K562 (cell line): ENCODE data around the gene COL4A4. TPM values are rescaled to one million over a fixed set of nuclear protein-coding genes. Genes with fewer than 3 reads are reported as not detected.

Experiments used
- ATAC-seq: fragments of 200-7000 bp; cut with Tn5 transposase; 3 replicates; pipeline ENCODE4 v1.9.1; 2020; ENCODE audit warnings: moderate library complexity
- BruUV-seq: library from RNA; stranded (reverse); fragments of 400-500 nt; replicated peaks from 2 replicates; lab custom pipeline; 2021; lab: Mats Ljungman, UMichigan
- CTCF ChIA-PET: fragments of 300-600 bp; formaldehyde crosslinking; extraction: SDS; loops from one replicate; lab custom pipeline; 2021; ENCODE audit warnings: low intra/inter-chr PET ratio; lab: Yijun Ruan, JAX
- POLR2A ChIA-PET: fragments of 300-600, 350-650 bp; sonication (Branson Sonifier 250); formaldehyde crosslinking; extraction: SDS; loops from one replicate; lab custom pipeline; 2021; ENCODE audit warnings: antibody characterized with exemption, inconsistent platforms; lab: Yijun Ruan, JAX
- DNase-seq, 4 experiments: peaks; one replicate each; pipeline versions ENCODE4 v3.0.0 to v3.0.0-alpha.2; 2011 to 2018; ENCODE audit warnings: low spot score in 3 of 4, mixed read lengths in 3 of 4; ENCODE audit errors: extremely low read depth in 1 of 4
- FAIRE-seq: peaks from 2 replicates; lab custom pipeline; 2011; peaks lifted over from hg19 to GRCh38; lab: Jason Lieb, UNC
- H2AFZ ChIP-seq: 2 replicates; pipeline ENCODE4 v1.6.0; 2011; ENCODE audit warnings: low read depth, low read length, control low read depth, inconsistent platforms
- H3K27ac ChIP-seq: fragments of 200-600 bp; 3 replicates; pipeline ENCODE4 v1.8.0; 2011; ENCODE audit warnings: low read depth, mild to moderate bottlenecking, control low read depth, inconsistent platforms, low read length, moderate library complexity, mixed read lengths; ENCODE audit errors: extremely low read depth
- H3K27me3 ChIP-seq, 2 experiments: fragments of 300-600 bp in 1 of 2; 2 replicates in 1 of 2; 3 replicates in 1 of 2; pipeline versions ENCODE4 v1.6.0 to v1.8.0; 2011; ENCODE audit warnings: inconsistent platforms in 2 of 2, low read length in 2 of 2, mild to moderate bottlenecking in 1 of 2, mixed read lengths in 1 of 2, moderate library complexity in 1 of 2; ENCODE audit not compliant: control insufficient read depth in 2 of 2, insufficient read depth in 2 of 2
- H3K36me3 ChIP-seq: fragments of 300-600 bp; 3 replicates; pipeline ENCODE4 v1.8.0; 2011; ENCODE audit warnings: mild to moderate bottlenecking, low read length, inconsistent platforms; ENCODE audit not compliant: control insufficient read depth, insufficient read depth
- H3K4me1 ChIP-seq, 2 experiments: fragments of 200-600 bp in 1 of 2; replicated peaks in 1 of 2; 2 replicates in 1 of 2; 3 replicates in 1 of 2; pipeline versions ENCODE4 v1.5.1 to v1.8.0; 2011; ENCODE audit warnings: inconsistent platforms in 2 of 2, low read length in 2 of 2, mild to moderate bottlenecking in 1 of 2, mixed read lengths in 1 of 2, moderate library complexity in 1 of 2; ENCODE audit not compliant: control insufficient read depth in 2 of 2, insufficient read depth in 2 of 2
- H3K4me2 ChIP-seq: 2 replicates; pipeline ENCODE4 v1.6.1; 2011; ENCODE audit warnings: low read length, control low read depth, inconsistent platforms, mixed read lengths; ENCODE audit not compliant: insufficient read depth
- H3K4me3 ChIP-seq: fragments of 200-600 bp; sonication (generic), shearing (Covaris generic); 2 replicates; pipeline ENCODE4 v1.5.1; 2016; ENCODE audit warnings: control low read depth, inconsistent platforms
- H3K79me2 ChIP-seq: fragments of 200-600 bp; 3 replicates; pipeline ENCODE4 v1.8.0; 2011; ENCODE audit warnings: low read length, inconsistent platforms; ENCODE audit not compliant: control insufficient read depth, insufficient read depth
- H3K9ac ChIP-seq, 2 experiments: 2 replicates each; pipeline versions ENCODE4 v1.6.0 to v1.6.1; 2011; ENCODE audit warnings: low read depth in 2 of 2, low read length in 2 of 2, control low read depth in 1 of 2, inconsistent platforms in 1 of 2, mild to moderate bottlenecking in 1 of 2, mixed read lengths in 1 of 2; ENCODE audit not compliant: insufficient read depth in 1 of 2
- H3K9me1 ChIP-seq: one replicate; pipeline ENCODE4 v1.6.0; 2011; ENCODE audit warnings: inconsistent platforms, mild to moderate bottlenecking, low read length, moderate library complexity; ENCODE audit not compliant: control insufficient read depth, insufficient read depth
- H3K9me3 ChIP-seq: replicated peaks from 2 replicates; pipeline ENCODE4 v1.5.1; 2011; ENCODE audit warnings: low read depth, low read length, inconsistent platforms; ENCODE audit not compliant: control insufficient read depth, insufficient read depth
- H4K20me1 ChIP-seq: replicated peaks from 2 replicates; pipeline ENCODE4 v1.6.1; 2011; ENCODE audit warnings: low read length, inconsistent platforms, mixed read lengths; ENCODE audit not compliant: control insufficient read depth, insufficient read depth
- ARNT ChIP-seq, 2 experiments: fragments of 450-650 bp; IDR thresholded peaks; 2 replicates each; pipeline ENCODE4 v1.6.1; 2016; ENCODE audit warnings: mild to moderate bottlenecking in 1 of 2
- ELK1 ChIP-seq: sonication (generic); formaldehyde crosslinking; IDR thresholded peaks from 2 replicates; pipeline ENCODE4 v1.8.1; 2022; ENCODE audit warnings: missing genetic modification reagents
- ETS1 ChIP-seq: conservative IDR thresholded peaks from 2 replicates; pipeline ENCODE4 v1.6.1; 2011; ENCODE audit warnings: low read depth, mild to moderate bottlenecking, low read length; ENCODE audit not compliant: control insufficient read depth
- MIER1 ChIP-seq: fragments of 450-650 bp; IDR thresholded peaks from 2 replicates; pipeline ENCODE4 v1.6.1; 2016; ENCODE audit warnings: antibody characterized with exemption, mild to moderate bottlenecking, low read depth
- PRPF4 ChIP-seq: fragments of 200-400 bp; formaldehyde crosslinking; IDR thresholded peaks from one replicate; pipeline ENCODE4 v1.6.1; 2017; ENCODE audit warnings: low read length, low read depth, mild to moderate bottlenecking; ENCODE audit not compliant: insufficient read depth, poor library complexity, severe bottlenecking
- TGIF2 ChIP-seq: sonication (generic); formaldehyde crosslinking; IDR thresholded peaks from 2 replicates; pipeline ENCODE4 v1.8.1; 2022; ENCODE audit warnings: mild to moderate bottlenecking, missing genetic modification reagents, moderate library complexity
- ZNF707 ChIP-seq: fragments of 250-450 bp; sonication (Bioruptor Pico); conservative IDR thresholded peaks from 2 replicates; pipeline ENCODE4 v1.8.0; 2022; ENCODE audit warnings: inconsistent platforms, mild to moderate bottlenecking, moderate library complexity
- WGBS: fragments of 100-300 bp; shearing (Covaris generic); methylation state at CpG from one replicate; pipeline ENCODE4 v1.1.6; 2016; ENCODE audit warnings: low coverage, mixed read lengths; ENCODE audit not compliant: insufficient coverage; ENCODE audit errors: missing lambda C conversion rate; 5-methylcytosine and 5-hydroxymethylcytosine counted together
- in situ Hi-C: fragments of 300-500 bp; cut with MboI; formaldehyde crosslinking; loops from 4 replicates; pipeline ENCODE4 v1.15.0; 2018; ENCODE audit warnings: inconsistent platforms, mixed read lengths
- intact Hi-C: fragments of 100-400 bp; cut with micrococcal nuclease; formaldehyde crosslinking; loops from 2 replicates; pipeline ENCODE4 v1.14.2; 2022
- polyA plus RNA-seq, 8 experiments: library from polyadenylated mRNA; depleted of rRNA in 4 of 8; stranded (reverse) in 5 of 8; unstranded in 3 of 8; fragments of >200 nt; fragmentation: Nextera tagmentation in 2 of 8; fragmentation: Illumina TruSeq in 1 of 8; extraction: Ambion mirVana in 2 of 8; extraction: Trizol in 1 of 8; gene quantifications; 2 replicates each; pipeline versions ENCODE4 v1.2.1 to v1.2.3, GENCODE V29; 2011 to 2014; ENCODE audit warnings: inconsistent platforms in 1 of 8, missing spikeins in 1 of 8
- total RNA-seq, 7 experiments: library from RNA; depleted of rRNA in 6 of 7; stranded (reverse); fragments of >200 nt in 6 of 7; fragmentation: Illumina TruSeq in 2 of 7; extraction: Trizol in 2 of 7; gene quantifications; 2 replicates each; pipeline versions ENCODE4 v1.2.1 to v1.2.3, GENCODE V29; 2011 to 2021; ENCODE audit warnings: low replicate concordance in 1 of 7
- TF ChIP-seq, protein P1 (sequence below): sonication (generic); formaldehyde crosslinking; IDR thresholded peaks from 2 replicates; pipeline ENCODE4 v1.8.1; 2023; ENCODE audit warnings: mild to moderate bottlenecking, missing genetic modification reagents
- TF ChIP-seq, protein P2 (sequence below): fragments of 250-450 bp; sonication (Bioruptor Pico); IDR thresholded peaks from 2 replicates; pipeline ENCODE4 v1.8.0; 2022; ENCODE audit warnings: inconsistent platforms

COL4A4 gene
- total and polyA plus RNA-seq, 9 of the 15 experiments (the other 6 are each of a cell fraction or from before 2014, with no cell fraction given), result under 0.01 to 0.01 TPM; not detected in 7

GRCh38 chr2:226953826-226954225 is 210.2 kb downstream of the COL4A4 start (continued):
- no peak for TF ChIP-seq ELK1

- no TSS peak for BruUV-seq
- H3K36me3 ChIP-seq, result no peaks in the 10 kb centered on the region
- 0 out of 2 replicates have a peak, but pooled peaks cover 2% of the 10 kb centered on the region for H3K9me3 ChIP-seq
- no peak for ATAC-seq
- H4K20me1 ChIP-seq, result no peaks in the 10 kb centered on the region
- intact Hi-C loops, result no loop called here
- no peaks in the 10 kb centered on the region for H3K79me2 ChIP-seq
- CTCF ChIA-PET, result no interaction called here
- TF ChIP-seq, protein P1, sequence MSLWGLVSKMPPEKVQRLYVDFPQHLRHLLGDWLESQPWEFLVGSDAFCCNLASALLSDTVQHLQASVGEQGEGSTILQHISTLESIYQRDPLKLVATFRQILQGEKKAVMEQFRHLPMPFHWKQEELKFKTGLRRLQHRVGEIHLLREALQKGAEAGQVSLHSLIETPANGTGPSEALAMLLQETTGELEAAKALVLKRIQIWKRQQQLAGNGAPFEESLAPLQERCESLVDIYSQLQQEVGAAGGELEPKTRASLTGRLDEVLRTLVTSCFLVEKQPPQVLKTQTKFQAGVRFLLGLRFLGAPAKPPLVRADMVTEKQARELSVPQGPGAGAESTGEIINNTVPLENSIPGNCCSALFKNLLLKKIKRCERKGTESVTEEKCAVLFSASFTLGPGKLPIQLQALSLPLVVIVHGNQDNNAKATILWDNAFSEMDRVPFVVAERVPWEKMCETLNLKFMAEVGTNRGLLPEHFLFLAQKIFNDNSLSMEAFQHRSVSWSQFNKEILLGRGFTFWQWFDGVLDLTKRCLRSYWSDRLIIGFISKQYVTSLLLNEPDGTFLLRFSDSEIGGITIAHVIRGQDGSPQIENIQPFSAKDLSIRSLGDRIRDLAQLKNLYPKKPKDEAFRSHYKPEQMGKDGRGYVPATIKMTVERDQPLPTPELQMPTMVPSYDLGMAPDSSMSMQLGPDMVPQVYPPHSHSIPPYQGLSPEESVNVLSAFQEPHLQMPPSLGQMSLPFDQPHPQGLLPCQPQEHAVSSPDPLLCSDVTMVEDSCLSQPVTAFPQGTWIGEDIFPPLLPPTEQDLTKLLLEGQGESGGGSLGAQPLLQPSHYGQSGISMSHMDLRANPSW (CRISPR knock-in tag), result no peak
- TF ChIP-seq TGIF2, result no peak
- TF ChIP-seq ZNF707, result no peak
- TF ChIP-seq, protein P2, sequence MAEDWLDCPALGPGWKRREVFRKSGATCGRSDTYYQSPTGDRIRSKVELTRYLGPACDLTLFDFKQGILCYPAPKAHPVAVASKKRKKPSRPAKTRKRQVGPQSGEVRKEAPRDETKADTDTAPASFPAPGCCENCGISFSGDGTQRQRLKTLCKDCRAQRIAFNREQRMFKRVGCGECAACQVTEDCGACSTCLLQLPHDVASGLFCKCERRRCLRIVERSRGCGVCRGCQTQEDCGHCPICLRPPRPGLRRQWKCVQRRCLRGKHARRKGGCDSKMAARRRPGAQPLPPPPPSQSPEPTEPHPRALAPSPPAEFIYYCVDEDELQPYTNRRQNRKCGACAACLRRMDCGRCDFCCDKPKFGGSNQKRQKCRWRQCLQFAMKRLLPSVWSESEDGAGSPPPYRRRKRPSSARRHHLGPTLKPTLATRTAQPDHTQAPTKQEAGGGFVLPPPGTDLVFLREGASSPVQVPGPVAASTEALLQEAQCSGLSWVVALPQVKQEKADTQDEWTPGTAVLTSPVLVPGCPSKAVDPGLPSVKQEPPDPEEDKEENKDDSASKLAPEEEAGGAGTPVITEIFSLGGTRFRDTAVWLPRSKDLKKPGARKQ (CRISPR knock-in tag), result no peak
- TF ChIP-seq ARNT (IDR thresholded peaks at IDR 0.05), result no peak
- TF ChIP-seq MIER1, result no peak
- no peak for TF ChIP-seq PRPF4
- no peak for TF ChIP-seq ETS1
- TF ChIP-seq, all 486 proteins: peak for 0
- H3K9ac ChIP-seq, result no peak overlapping the region
- H3K4me1 ChIP-seq, result no peaks in the 10 kb centered on the region; a peak in 2 of 5 replicates
- POLR2A ChIA-PET, result interaction anchor here (0.5 to 0.7 kb wide), 2 partner anchors 50 to 426 kb away, joined by 3 read pairs; no protein-coding TSS in a partner anchor
- in situ Hi-C loops, result no loop called here
- H3K27me3 ChIP-seq, result no peaks in the 10 kb centered on the region
- 90% methylated on average over 3 of the region's 3 CpGs for WGBS
- H3K27ac ChIP-seq, result no peak overlapping the region
- DNase-seq (no peak), FAIRE-seq (no peak)
- no peak overlapping the region for H3K4me2 ChIP-seq
- no peak overlapping the region for H2AFZ ChIP-seq
- no peak overlapping the region for H3K4me3 ChIP-seq
- no peaks in the 10 kb centered on the region for H3K9me1 ChIP-seq
Measured at GRCh38 chr2:226953206-226953605, 210.8 kb downstream of the COL4A4 start.
